Breast epithelium (tissue), 4 donors: ENCODE results near the gene LRP6. TPM values are rescaled to one million over a fixed set of nuclear protein-coding genes. Genes with fewer than 3 reads are reported as not detected.

Experiments
- DNase-seq, 2 donors: peaks; one replicate each; pipeline ENCODE4 v3.0.0-alpha.2; 2019; ENCODE audit warnings: low spot score in 2 of 2
- H3K27ac ChIP-seq, 2 donors: fragments of 200-600 bp; sonication (generic) in 1 of 2; one replicate each; pipeline ENCODE4 v1.5.1; 2016 to 2019; ENCODE audit warnings: mild to moderate bottlenecking in 1 of 2
- H3K27me3 ChIP-seq, 2 donors: fragments of 200-600 bp; sonication (generic) in 1 of 2; one replicate each; pipeline versions ENCODE4 v1.5.1 to v1.6.0; 2017 to 2019; ENCODE audit warnings: control low read depth in 1 of 2, mild to moderate bottlenecking in 1 of 2
- H3K36me3 ChIP-seq: fragments of 200-600 bp; one replicate; pipeline ENCODE4 v1.5.1; 2019
- H3K4me1 ChIP-seq, 2 donors: fragments of 200-600 bp; sonication (generic); one replicate each; pipeline ENCODE4 v1.5.1; 2016 to 2019; ENCODE audit warnings: control low read depth in 1 of 2
- H3K4me3 ChIP-seq, 3 donors: fragments of 200-600 bp; sonication (generic); 1 replicate in 2 of 3; 2 replicates in 1 of 3; pipeline ENCODE4 v1.5.1; 2016 to 2019; ENCODE audit warnings: mild to moderate bottlenecking in 3 of 3, moderate library complexity in 2 of 3
- H3K9me3 ChIP-seq, 2 donors: fragments of 200-600 bp; sonication (generic) in 1 of 2; one replicate each; pipeline ENCODE4 v1.5.1; 2016 to 2019; ENCODE audit warnings: control low read depth in 1 of 2
- CTCF ChIP-seq, 3 donors: fragments of 450-650 bp; IDR thresholded peaks; one replicate each; pipeline ENCODE4 v1.5.1; 2016 to 2017; ENCODE audit warnings: antibody characterized with exemption in 3 of 3, mild to moderate bottlenecking in 3 of 3, moderate library complexity in 3 of 3
- POLR2A ChIP-seq: fragments of 450-650 bp; IDR thresholded peaks from one replicate; pipeline ENCODE4 v1.6.1; 2016; ENCODE audit warnings: antibody characterized with exemption, mild to moderate bottlenecking, moderate library complexity
- POLR2AphosphoS5 ChIP-seq, 3 donors: sonication (generic); formaldehyde crosslinking; IDR thresholded peaks; one replicate each; pipeline ENCODE4 v1.6.1; 2017; ENCODE audit warnings: antibody characterized with exemption in 3 of 3
- intact Hi-C: fragments of 100-400 bp; cut with DNase I; formaldehyde crosslinking; loops from one replicate; pipeline ENCODE4 v1.15.1; 2023; ENCODE audit warnings: low total_unique reads
- total RNA-seq, 3 donors: library from RNA; depleted of rRNA; stranded (reverse); fragments of >200 nt; gene quantifications; one replicate each; pipeline ENCODE4 v1.1.0, GENCODE V29; 2016

LRP6 gene
- total RNA-seq, 3 donors from 2014 or later = 28.6 to 69.1 (median 52.4) TPM

GRCh38 chr12:12088147-12088546, 178.7 kb downstream of the LRP6 start:
- Histone ChIP-seq H3K36me3 (no peaks in the 10 kb centered on the region), H3K4me1 (no peaks in the 10 kb centered on the region), H3K9me3 (peaks cover 0 to 4% of the 10 kb centered on the region in 2 donors), H3K27ac (no peak overlapping the region), H3K27me3 (no peaks in the 10 kb centered on the region), H3K4me3 (no peak overlapping the region)
- intact Hi-C loops = loop anchor here (5.0 kb wide), 1 partner anchor 659 kb away; no protein-coding TSS in a partner anchor
- no peak for DNase-seq
- TF ChIP-seq POLR2AphosphoS5 (IDR thresholded peaks at IDR 0.05) (no peak), CTCF (IDR thresholded peaks at IDR 0.05) (no peak), POLR2A (no peak)

- H3K36me3 ChIP-seq = no peaks in the 10 kb centered on the region
- no peak for TF ChIP-seq POLR2AphosphoS5 (IDR thresholded peaks at IDR 0.05)
- TF ChIP-seq POLR2A = no peak
- TF ChIP-seq CTCF (IDR thresholded peaks at IDR 0.05) = no peak
- H3K4me1 ChIP-seq = no peaks in the 10 kb centered on the region
- H3K27me3 ChIP-seq = no peaks in the 10 kb centered on the region
- intact Hi-C loops = loop anchor here (5.0 kb wide), 1 partner anchor 660 kb away; no protein-coding TSS in a partner anchor
- no peak overlapping the region for H3K27ac ChIP-seq
- peaks cover 0 to 4% of the 10 kb centered on the region in 2 donors for H3K9me3 ChIP-seq
- no peak for DNase-seq
- no peak overlapping the region for H3K4me3 ChIP-seq
Observed at GRCh38 chr12:12087693-12088034, 179.2 kb downstream of the LRP6 start.

DNA sequence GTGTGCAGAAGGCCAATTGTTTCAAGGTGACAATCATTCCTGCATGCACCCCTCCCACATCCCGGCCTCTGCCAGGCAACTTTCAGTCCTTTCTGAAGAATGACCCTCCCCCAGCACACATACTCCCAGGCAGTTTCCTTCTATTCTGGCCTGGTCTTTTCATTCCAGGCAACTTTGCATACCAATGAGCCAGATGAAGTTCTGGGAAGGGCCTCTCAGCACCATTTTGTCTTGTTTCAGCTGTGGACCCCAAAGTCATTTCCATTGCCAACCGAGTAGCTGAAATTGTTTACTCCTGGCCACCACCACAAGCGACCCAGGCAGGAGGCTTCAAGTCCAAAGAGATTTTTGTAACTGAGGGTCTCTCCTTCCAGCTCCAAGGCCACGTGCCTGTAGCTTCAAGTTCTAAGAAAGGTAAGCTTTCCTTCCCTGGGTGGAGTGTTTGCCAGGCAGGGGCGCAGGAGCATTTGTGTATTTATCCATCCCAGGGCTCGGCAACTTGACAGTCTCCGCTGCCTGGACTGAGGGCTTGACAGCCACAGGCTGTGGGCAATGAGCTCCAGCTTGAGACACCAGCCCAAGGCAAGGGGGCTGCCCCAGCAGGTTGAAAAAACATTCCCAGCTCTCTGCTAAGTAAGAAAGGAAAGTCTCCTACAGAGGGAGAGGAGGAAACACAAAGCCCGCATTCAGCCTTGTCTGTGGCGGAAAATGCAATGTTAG, 179.7 kb downstream of the LRP6 start:
- Histone ChIP-seq H3K4me1 (no peaks in the 10 kb centered on the region), H3K36me3 (no peaks in the 10 kb centered on the region), H3K27me3 (no peaks in the 10 kb centered on the region), H3K27ac (no peak overlapping the region), H3K9me3 (no peaks in the 10 kb centered on the region), H3K4me3 (no peak overlapping the region)
- intact Hi-C loops = loop anchor here (5.0 kb wide), 1 partner anchor 660 kb away; no protein-coding TSS in a partner anchor
- no peak for TF ChIP-seq CTCF (IDR thresholded peaks at IDR 0.05)
- TF ChIP-seq POLR2AphosphoS5 (IDR thresholded peaks at IDR 0.05) = no peak
- TF ChIP-seq POLR2A = no peak
- DNase-seq = no peak

- Histone ChIP-seq H3K4me3 (no peak overlapping the region), H3K9me3 (no peaks in the 10 kb centered on the region), H3K36me3 (no peaks in the 10 kb centered on the region), H3K4me1 (no peaks in the 10 kb centered on the region), H3K27me3 (no peaks in the 10 kb centered on the region), H3K27ac (no peak overlapping the region)
- no peak for DNase-seq
- TF ChIP-seq POLR2A (no peak), CTCF (IDR thresholded peaks at IDR 0.05) (no peak)
- intact Hi-C loops = loop anchor here (5.0 kb wide), 1 partner anchor 661 kb away; no protein-coding TSS in a partner anchor
Observed at GRCh38 chr12:12086362-12086761, 180.5 kb downstream of the LRP6 start.

DNA sequence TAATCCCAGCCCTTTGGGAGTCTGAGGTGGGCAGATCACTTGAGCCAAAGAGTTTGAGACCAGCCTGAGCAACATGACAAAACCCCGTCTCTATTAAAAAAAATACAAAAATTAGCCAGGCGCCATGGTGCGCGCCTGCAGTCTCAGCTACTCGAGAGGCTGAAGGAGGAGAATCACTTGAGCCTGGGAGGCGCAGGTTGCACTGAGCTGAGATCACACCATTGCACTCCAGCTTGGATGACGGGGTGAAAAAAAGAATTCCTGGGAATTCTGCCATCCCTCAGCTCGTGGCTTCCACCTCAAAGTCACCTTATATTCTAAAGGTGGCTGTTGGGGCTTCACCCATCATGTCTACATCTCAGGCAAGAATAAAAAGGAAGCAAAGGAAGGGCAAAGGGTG, 183.2 kb downstream of the LRP6 start:
- Histone ChIP-seq H3K4me1 (no peaks in the 10 kb centered on the region), H3K9me3 (no peaks in the 10 kb centered on the region), H3K27ac (no peak overlapping the region), H3K27me3 (no peaks in the 10 kb centered on the region), H3K4me3 (no peak overlapping the region), H3K36me3 (no peaks in the 10 kb centered on the region)
- intact Hi-C loops = no loop called here
- no peak for DNase-seq
- TF ChIP-seq CTCF (IDR thresholded peaks at IDR 0.05) (no peak), POLR2A (no peak), POLR2AphosphoS5 (IDR thresholded peaks at IDR 0.05) (no peak)
